Prostate gland (tissue), 2 donors: ENCODE data around the gene COPE. TPM values are rescaled to one million over a fixed set of nuclear protein-coding genes. Genes with fewer than 3 reads are reported as not detected.

ENCODE experiments used
- DNase-seq: peaks from one replicate; pipeline ENCODE4 v3.0.0-alpha.2; 2019; ENCODE audit warnings: low spot score
- H3K27ac ChIP-seq, 2 donors: fragments of 200-600 bp; sonication (generic); 2 replicates each; pipeline ENCODE4 v1.5.1; 2017 to 2019
- H3K27me3 ChIP-seq: fragments of 200-600 bp; sonication (generic); replicated peaks from 2 replicates; pipeline ENCODE4 v1.5.1; 2019; ENCODE audit not compliant: insufficient read depth
- H3K36me3 ChIP-seq, 2 donors: fragments of 200-600 bp; sonication (generic); 1 replicate in 1 of 2; 2 replicates in 1 of 2; pipeline versions ENCODE4 v1.5.1 to v1.8.1; 2017 to 2019
- H3K4me1 ChIP-seq: fragments of 200-600 bp; sonication (generic); replicated peaks from 2 replicates; pipeline ENCODE4 v1.5.1; 2019
- H3K4me3 ChIP-seq, 2 donors: fragments of 200-600 bp; sonication (generic); 2 replicates each; pipeline ENCODE4 v1.5.1; 2017 to 2019
- H3K9me3 ChIP-seq: fragments of 200-600 bp; sonication (generic); 2 replicates; pipeline ENCODE4 v1.5.1; 2017
- CTCF ChIP-seq, 4 experiments: fragments of 200-600 bp in 2 of 4; fragments of 450-650 bp in 2 of 4; sonication (generic) in 2 of 4; IDR thresholded peaks; 1 replicate in 3 of 4; 2 replicates in 1 of 4; pipeline ENCODE4 v1.5.1; 2016 to 2019; ENCODE audit warnings: antibody characterized with exemption in 4 of 4, mild to moderate bottlenecking in 2 of 4, moderate library complexity in 2 of 4
- POLR2A ChIP-seq: fragments of 450-650 bp; IDR thresholded peaks from one replicate; pipeline ENCODE4 v1.6.1; 2016; ENCODE audit warnings: antibody characterized with exemption, mild to moderate bottlenecking
- POLR2AphosphoS5 ChIP-seq: sonication (generic); formaldehyde crosslinking; IDR thresholded peaks from one replicate; pipeline ENCODE4 v1.6.1; 2017; ENCODE audit warnings: antibody characterized with exemption
- WGBS: methylation state at CpG from one replicate; pipeline ENCODE4 v1.1.5; 2018; 5-methylcytosine and 5-hydroxymethylcytosine counted together
- intact Hi-C: fragments of 100-400 bp; cut with DNase I; formaldehyde crosslinking; loops from one replicate; pipeline ENCODE4 v1.14.2; 2022
- total RNA-seq, 2 donors: library from RNA; depleted of rRNA; stranded (reverse); fragments of >200 nt; gene quantifications; one replicate each; pipeline ENCODE4 v1.1.0, GENCODE V29; 2016

Gene COPE
- total RNA-seq, 2 donors from 2014 or later: 402 to 553 TPM

- no peak overlapping the region for H3K27ac ChIP-seq
- WGBS: 94% methylated on average over 7 of the region's 7 CpGs
- TF ChIP-seq POLR2AphosphoS5 (no peak), POLR2A (no peak), CTCF (IDR thresholded peaks at IDR 0.05) (no peak)
- no peaks in the 10 kb centered on the region for H3K4me1 ChIP-seq
- intact Hi-C loops: no loop called here
- no peaks in the 10 kb centered on the region for H3K36me3 ChIP-seq
- H3K4me3 ChIP-seq: no peak overlapping the region
- H3K9me3 ChIP-seq: no peaks in the 10 kb centered on the region
- no peaks in the 10 kb centered on the region for H3K27me3 ChIP-seq
- no peak for DNase-seq
These were observed 37.7 kb downstream of the COPE start for GRCh38 chr19:18881491-18881890.

DNA sequence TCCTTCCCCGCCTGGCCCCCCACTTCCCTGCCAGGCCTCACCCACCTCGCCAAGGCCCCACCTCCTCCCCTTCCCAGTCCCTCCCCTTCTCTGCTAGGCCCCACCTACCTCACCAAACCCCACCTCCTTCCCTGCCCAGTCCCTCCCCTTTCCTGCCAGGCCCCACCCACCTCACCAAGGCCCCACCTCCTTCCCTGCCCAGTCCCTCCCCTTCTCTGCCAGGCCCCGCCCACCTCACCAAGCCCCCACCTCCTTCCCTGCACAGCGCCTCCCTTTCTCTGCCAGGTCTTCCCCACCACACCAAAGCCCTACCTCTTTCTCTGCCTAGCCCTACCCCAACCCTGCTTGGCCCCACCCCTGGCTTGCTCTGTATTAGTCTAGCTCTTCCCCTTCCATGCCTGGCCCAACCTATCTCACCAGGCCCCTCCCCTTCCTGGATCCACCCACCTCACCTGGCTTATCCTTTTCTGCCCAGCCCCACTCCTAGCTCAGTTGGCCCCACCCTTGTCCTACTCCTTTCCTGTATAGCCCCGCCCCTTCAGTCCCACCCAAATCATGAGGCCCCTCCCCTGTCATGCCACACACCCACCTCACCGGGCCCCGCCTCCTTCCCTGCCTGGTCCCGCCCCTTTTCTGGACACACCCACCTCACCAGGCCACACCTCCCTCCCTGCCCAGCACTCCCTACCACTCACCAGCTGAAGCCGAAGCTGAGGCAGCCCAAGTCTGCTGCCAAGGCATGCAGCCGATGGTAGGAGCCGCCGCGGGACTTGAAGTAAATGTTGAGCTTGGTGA, 39.4 kb downstream of the COPE start:
- intact Hi-C loops: no loop called here
- 76% methylated on average over 13 of the region's 13 CpGs for WGBS
- TF ChIP-seq CTCF (IDR thresholded peaks at IDR 0.05): no peak
- TF ChIP-seq POLR2A: no peak
- TF ChIP-seq POLR2AphosphoS5: no peak
- H3K4me3 ChIP-seq: no peak overlapping the region
- no peak overlapping the region for H3K27ac ChIP-seq
- DNase-seq: no peak
- no peaks in the 10 kb centered on the region for H3K4me1 ChIP-seq
- H3K27me3 ChIP-seq: no peaks in the 10 kb centered on the region
- H3K9me3 ChIP-seq: no peaks in the 10 kb centered on the region
- H3K36me3 ChIP-seq: no peaks in the 10 kb centered on the region

- Histone ChIP-seq H3K36me3 (no peaks in the 10 kb centered on the region), H3K27me3 (no peaks in the 10 kb centered on the region), H3K27ac (no peak overlapping the region), H3K9me3 (no peaks in the 10 kb centered on the region), H3K4me3 (no peak overlapping the region), H3K4me1 (no peaks in the 10 kb centered on the region)
- TF ChIP-seq POLR2AphosphoS5 (no peak), POLR2A (no peak), CTCF (IDR thresholded peaks at IDR 0.05) (no peak)
- DNase-seq: no peak
- WGBS: 82% methylated on average over 34 of the region's 34 CpGs
- intact Hi-C loops: no loop called here
These were observed 40.2 kb downstream of the COPE start for GRCh38 chr19:18878858-18879578.

DNA sequence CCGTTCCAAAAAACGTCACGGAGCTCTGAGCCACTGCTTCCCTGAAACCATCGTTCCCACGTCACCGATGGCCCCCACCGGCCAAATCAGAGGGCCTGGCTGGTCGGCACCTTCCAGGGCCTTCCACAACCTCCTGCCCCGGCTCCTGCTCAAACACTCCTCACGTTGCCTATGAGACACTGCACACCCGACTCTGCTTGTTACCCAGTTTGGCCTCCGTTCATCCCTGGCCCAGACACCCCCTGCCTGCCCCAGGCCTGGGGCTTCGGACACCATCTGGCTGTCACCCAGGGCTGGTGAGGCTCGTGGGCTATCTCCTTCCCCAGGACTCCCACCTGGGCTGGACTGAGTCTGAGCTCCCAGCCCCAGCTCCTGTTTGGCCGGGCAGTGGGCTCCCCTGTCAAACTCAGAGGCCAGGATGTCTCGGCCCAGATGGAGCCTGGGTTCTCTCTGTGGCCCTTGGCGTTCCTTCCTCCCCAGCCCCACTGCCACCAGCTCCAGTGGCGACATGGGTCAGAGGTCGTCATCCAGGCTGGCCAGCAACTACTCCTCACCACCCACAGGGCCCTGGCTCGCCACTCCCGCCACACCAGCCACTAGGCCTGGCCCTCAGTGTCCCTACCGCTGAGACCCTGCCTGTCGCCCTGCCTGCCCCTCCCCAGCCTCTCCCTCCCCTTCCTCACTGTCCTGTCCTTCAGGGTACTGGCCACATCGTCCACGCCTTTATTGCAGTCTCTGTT, 41.0 kb downstream of the COPE start:
- Histone ChIP-seq H3K9me3 (no peaks in the 10 kb centered on the region), H3K36me3 (no peaks in the 10 kb centered on the region), H3K4me3 (no peak overlapping the region), H3K27me3 (no peaks in the 10 kb centered on the region), H3K27ac (no peak overlapping the region), H3K4me1 (no peaks in the 10 kb centered on the region)
- DNase-seq: no peak
- intact Hi-C loops: no loop called here
- WGBS: 87% methylated on average over 25 of the region's 25 CpGs
- TF ChIP-seq POLR2AphosphoS5 (no peak), POLR2A (no peak), CTCF (IDR thresholded peaks at IDR 0.05) (no peak)
